GM06990 (cell line): ENCODE data around the gene EXTL1.

ENCODE experiments used
- DNase-seq: peaks from one replicate; pipeline ENCODE4 v3.0.0-alpha.2; 2011; ENCODE audit not compliant: insufficient read length; ENCODE audit errors: extremely low read depth
- H3K27me3 ChIP-seq: replicated peaks from 2 replicates; pipeline ENCODE4 v1.6.0; 2011; ENCODE audit warnings: low read length; ENCODE audit not compliant: control insufficient read depth, insufficient read depth
- H3K36me3 ChIP-seq: 2 replicates; pipeline ENCODE4 v1.5.1; 2011; ENCODE audit warnings: low read length; ENCODE audit not compliant: control insufficient read depth, insufficient read depth
- H3K4me3 ChIP-seq: replicated peaks from 2 replicates; pipeline ENCODE4 v1.5.1; 2011; ENCODE audit warnings: low read depth, mild to moderate bottlenecking, control low read depth, low read length
- TF ChIP-seq, protein P1 (sequence below): IDR thresholded peaks from 2 replicates; pipeline ENCODE4 v1.5.1; 2011; ENCODE audit warnings: low read length, control low read depth, mild to moderate bottlenecking, inconsistent platforms; ENCODE audit not compliant: insufficient read depth, poor library complexity, severe bottlenecking

The EXTL1 gene

DNA sequence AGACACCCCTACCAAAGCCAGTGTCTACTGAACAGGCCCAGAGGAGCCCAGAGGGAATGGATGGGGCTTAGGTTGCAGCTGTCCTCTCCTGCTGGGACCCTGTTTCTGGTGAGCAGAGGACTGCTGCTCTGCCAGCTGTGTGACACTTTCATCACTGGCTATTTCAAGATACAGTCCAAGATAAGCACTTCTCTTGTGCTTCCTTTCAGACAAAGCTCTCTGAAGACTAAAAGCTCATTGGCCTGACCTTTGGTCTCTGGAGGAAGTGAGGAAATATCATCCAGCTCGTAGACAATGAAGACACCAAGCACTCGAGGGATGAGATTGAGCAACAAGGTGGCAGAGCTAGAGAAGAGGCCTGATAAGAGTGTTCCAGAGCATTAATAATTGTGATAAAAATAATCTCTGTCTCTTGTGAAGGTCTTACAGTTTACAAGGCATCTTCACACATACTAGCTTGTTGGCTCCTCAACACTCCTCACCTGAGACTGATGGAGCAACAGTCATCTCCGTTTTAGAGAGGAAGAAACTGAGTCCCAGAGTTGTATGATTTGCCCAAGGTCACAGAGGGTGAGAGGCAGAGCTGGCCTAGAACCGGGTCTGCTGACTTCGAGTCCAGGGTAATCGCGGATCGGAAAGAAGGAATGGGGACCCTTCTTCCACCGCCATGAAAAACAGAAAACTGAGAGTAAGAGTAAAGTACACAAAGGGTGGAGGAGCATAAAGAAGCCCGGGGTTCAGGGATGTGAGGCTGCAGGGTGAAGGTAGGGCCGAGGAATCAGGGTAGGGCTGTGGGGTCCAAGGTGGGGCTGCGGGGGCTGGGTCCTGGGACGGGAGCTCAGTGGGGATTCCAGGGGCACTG lies 24.4 kb upstream of the EXTL1 start:
- Histone ChIP-seq H3K4me3 (peak overlapping the region; percentile 80), H3K36me3 (peaks cover 4% of the 10 kb centered on the region), H3K27me3 (no peaks in the 10 kb centered on the region; the same call in 1 of the 2 replicates)
- peak; percentile 46 for DNase-seq
- TF ChIP-seq, protein P1, sequence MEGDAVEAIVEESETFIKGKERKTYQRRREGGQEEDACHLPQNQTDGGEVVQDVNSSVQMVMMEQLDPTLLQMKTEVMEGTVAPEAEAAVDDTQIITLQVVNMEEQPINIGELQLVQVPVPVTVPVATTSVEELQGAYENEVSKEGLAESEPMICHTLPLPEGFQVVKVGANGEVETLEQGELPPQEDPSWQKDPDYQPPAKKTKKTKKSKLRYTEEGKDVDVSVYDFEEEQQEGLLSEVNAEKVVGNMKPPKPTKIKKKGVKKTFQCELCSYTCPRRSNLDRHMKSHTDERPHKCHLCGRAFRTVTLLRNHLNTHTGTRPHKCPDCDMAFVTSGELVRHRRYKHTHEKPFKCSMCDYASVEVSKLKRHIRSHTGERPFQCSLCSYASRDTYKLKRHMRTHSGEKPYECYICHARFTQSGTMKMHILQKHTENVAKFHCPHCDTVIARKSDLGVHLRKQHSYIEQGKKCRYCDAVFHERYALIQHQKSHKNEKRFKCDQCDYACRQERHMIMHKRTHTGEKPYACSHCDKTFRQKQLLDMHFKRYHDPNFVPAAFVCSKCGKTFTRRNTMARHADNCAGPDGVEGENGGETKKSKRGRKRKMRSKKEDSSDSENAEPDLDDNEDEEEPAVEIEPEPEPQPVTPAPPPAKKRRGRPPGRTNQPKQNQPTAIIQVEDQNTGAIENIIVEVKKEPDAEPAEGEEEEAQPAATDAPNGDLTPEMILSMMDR = no peak

DNA sequence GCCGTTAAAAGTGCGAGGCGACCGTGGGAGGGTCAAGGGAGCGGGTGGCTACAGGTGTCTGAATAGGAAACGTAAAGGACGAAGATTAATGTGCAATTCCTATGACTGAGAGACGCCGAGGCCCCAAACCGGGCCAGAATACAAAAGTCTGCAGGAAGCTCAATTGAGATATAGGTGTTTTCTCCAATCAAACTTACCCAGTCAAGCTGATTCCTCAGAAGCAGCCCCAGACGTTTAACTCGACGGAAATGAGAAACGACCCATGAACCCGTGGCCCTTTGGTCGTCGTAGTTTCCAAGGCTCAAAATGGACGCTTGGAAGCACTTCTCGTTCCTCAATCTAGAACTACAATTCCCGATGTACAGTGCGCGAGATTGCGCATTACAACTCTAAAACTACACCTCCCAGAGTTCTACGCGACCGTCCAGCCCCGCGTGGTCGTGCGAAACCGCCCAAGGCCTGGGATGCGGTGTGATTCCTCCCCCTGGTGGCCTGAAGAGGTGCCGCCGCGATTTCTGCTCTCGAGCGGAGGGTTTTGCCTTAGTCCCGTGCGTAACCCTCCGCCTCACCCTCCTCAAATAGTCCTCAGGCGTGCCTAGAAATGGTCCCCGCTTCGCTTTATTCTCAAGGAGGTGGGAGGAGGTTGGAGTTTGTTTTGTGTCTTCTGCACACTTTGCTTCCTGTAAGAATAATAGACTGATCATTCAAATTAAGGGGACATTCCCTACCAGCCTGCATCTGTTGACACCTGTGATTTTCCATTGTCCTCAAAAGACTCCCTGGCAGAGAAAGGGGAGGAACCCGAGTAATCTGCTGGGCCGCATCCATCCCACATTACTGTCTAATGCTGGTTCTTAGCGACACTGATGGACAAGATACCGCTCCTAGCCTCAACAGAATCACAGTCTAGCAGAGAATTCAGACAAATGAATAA lies 23.5 kb upstream of the EXTL1 start, which contains the start of gene PAFAH2:
Gene PAFAH2, minus strand, starts transcription at position 236 of the 934 bp plus-strand sequence. CDS start 7,247 bp downstream, outside the sequence.
- TF ChIP-seq, protein P1 = peak; percentile 99
- H3K27me3 ChIP-seq = no peaks in the 10 kb centered on the region; the same call in 1 of the 2 replicates
- H3K36me3 ChIP-seq = peaks cover 3% of the 10 kb centered on the region; the same call in 1 of the 2 replicates
- peak within 1 kb of the TSS; percentile 80 for H3K4me3 ChIP-seq
- peak; percentile 96 for DNase-seq

DNA sequence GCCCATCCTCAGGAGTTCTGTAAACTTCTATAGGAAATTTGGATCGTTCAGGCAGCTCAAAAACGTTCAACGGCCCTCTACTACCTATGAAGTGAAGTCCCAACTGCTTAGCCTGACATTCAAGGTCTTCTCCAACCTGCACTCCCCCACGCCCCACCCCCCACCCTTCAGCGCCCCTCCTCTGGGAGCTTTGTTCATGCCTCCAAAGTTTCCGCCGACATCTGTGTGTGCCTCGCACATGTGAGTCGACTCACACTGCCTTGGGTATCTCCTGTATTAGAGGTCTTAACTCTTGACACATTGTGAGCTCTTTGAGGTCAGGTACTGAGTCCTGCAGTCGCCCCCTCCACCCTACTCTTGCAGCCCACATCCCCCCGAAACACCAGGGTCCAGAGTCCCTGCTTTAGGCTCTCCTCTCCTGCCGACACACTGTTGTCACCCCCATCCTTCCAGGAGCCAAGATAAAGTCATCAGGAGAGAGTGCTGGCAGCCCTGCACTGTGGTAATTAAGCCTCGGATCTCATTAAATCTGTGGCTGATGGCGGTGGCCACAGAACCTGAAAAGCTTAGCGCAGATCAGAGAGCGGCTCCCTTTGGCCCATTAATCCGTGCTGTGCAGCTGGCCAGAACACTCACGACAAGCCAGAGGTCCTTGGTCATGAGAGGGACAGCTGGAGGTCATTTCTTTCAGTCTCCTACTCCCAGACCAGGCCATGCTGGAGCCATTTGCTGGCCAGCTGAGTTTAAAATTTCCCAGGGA lies 22.4 kb upstream of the EXTL1 start:
- Histone ChIP-seq H3K36me3 (no peaks in the 10 kb centered on the region), H3K4me3 (no peak overlapping the region), H3K27me3 (no peaks in the 10 kb centered on the region; the same call in 1 of the 2 replicates)
- TF ChIP-seq, protein P1 = no peak
- DNase-seq = no peak

DNA sequence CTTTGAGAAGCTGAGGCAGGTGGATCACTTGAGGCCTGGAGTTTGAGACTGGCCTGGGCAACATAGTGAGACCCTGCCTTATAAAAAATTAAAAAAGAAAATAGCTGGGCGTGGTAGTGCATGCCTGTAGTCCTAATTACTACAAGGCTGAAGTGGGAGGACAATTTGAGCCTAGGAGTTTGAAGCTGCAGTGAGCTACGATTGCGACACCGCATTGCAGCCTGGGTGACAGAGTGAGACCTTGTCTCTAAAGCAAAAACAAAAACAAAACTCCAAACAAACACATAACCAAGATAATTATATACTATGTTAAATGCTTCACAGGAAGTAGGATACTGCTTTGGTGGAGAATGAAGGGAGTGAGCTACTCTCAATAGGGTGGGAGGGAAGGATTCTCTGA lies 18.3 kb upstream of the EXTL1 start:
- no peak for DNase-seq
- TF ChIP-seq, protein P1 = no peak
- Histone ChIP-seq H3K4me3 (no peak overlapping the region), H3K36me3 (no peaks in the 10 kb centered on the region), H3K27me3 (no peaks in the 10 kb centered on the region; the same call in none of the 2 replicates)

DNA sequence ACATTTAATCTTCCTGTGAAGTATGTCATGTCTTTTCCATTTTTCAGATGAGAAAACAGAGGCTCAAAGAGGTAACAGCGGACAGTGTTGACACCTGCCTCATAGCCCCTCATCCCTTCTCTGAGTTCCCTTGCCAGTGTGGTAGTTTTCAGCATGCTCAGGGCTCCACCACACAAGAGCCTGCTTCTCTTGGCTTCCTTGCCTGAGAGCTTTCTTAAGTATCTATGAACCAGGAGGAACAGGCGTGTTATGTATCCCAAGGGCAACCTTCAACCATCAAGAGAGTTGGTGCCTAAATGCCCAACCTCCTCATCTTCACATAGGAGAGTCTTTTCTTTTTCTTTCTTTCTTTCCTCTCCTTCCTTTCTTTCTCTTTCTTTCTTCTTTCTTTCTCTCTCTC lies 17.8 kb upstream of the EXTL1 start:
- TF ChIP-seq, protein P1 = no peak
- no peak for DNase-seq
- Histone ChIP-seq H3K36me3 (no peaks in the 10 kb centered on the region), H3K27me3 (no peaks in the 10 kb centered on the region; the same call in none of the 2 replicates), H3K4me3 (no peak overlapping the region)
